GM18519 (cell line): ENCODE results near the gene DOCK4.

Source experiments
- ATAC-seq: cut with Tn5 transposase; IDR thresholded peaks from one replicate; pipeline ENCODE4 v1.9.1; 2021; ENCODE audit warnings: mild to moderate bottlenecking, moderate library complexity; ENCODE audit not compliant: unreplicated experiment, low FRiP score

DOCK4 gene

GRCh38 chr7:112088484-112089016, 117.6 kb downstream of the DOCK4 start:
- ATAC-seq = no peak

GRCh38 chr7:112086496-112087254, 119.5 kb downstream of the DOCK4 start:
- no peak for ATAC-seq

DNA sequence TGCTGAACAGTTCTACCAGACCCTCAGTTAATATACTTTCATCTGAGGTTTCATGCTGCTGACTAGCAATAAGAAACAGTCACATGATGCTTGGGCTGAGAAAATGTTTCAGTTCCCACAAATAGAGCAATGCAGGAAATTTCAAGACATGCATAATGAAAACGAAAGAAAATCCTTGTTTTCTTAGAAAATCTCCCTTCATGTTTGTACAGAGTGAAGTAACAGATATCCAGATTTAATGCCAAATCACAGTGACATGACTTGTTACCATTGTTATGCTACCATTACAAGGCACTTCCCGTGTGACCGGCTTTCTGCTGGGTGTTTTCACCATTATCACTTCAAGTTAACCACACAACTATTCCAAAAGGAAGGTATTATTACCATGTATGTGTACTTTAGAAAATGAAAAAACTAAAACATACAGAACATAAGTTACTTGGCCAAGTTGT, 121.7 kb downstream of the DOCK4 start:
- ATAC-seq = peak; percentile 47

DNA sequence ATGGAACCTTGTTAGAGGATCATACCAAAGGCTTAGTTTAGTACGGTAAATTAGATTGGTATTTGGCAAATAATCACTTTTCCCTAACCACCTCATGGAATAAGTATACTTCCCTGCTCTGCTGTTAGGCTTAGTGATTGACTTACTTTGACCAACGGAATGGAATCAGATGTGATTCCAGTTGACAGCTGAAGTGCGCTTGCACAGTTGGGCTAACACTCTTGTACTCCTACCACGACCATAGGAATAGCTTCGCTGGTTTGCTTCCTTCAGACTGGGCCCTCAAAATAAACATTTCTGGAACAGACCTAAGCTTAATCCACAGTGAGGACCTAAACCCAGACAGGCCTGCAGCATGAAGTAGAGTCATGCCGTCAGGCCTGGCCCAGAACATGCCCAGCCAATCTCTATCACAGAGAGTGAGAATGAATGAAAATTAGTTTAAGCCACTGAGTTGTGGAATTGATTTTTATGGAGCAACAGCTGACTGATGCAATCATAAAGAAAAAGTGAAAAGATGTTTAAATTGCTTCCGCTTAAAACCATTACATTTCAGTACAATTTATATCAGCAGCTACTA, 122.3 kb downstream of the DOCK4 start:
- ATAC-seq = no peak

DNA sequence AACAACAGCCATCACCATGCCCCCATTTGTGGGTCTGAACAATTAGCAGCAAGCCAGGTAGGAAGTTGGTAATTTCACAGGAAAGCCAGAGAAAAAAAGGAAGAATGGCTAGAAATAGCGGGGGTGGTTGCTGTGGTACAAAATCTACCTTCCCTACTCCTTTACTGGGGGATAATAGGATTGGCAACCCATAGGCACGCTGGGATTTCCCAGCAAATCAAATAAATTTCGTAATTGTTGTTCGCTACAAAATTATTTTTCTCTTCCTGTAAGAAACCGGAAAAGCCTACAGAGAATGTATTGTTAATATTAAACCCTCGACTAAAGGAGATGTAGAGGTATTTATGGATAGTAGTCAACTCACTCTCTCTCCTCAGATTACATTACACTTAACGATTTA, 123.9 kb downstream of the DOCK4 start:
- no peak for ATAC-seq

DNA sequence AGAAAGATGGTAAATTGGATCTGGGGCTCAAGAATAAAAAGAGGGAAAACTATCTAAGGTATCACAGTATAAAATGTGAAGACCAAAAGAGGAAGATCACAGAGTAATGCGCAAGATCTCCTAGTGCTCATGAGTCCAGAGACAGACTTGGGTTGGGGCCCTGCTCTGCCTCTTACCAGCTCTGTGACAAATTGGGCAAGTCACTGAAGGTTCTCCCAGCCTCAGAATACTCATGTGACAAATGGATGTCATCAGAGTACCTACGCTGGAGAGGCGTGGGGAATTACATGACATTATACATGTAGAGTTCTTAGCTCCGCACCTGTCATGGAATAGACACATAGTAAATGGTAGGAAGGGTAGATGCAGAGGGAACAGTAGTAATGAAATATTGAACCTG, 124.4 kb downstream of the DOCK4 start:
- ATAC-seq = no peak

GRCh38 chr7:112080978-112081377, 125.2 kb downstream of the DOCK4 start:
- ATAC-seq = peak; percentile 25

DNA sequence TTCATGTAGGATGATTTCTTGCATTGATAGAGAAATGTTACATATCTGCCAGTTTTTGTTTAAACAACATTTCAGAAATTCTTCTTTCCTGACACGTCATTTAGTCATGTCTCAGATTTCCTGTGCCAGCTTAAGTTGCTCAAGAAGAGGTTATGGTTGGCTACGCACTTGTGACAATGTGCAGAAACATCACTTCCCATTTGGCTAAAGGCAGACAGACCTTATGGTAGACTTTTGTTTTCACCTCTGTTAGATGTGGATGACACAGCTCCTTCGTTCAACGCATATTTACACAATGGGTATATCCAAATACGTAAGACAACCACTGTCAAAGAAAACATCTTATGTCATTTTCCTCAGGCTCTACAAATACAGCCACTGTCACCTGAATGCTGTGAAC, 125.8 kb downstream of the DOCK4 start:
- peak; percentile 83 for ATAC-seq

- ATAC-seq = no peak
Observed at GRCh38 chr7:112079673-112080072, 126.5 kb downstream of the DOCK4 start.

DNA sequence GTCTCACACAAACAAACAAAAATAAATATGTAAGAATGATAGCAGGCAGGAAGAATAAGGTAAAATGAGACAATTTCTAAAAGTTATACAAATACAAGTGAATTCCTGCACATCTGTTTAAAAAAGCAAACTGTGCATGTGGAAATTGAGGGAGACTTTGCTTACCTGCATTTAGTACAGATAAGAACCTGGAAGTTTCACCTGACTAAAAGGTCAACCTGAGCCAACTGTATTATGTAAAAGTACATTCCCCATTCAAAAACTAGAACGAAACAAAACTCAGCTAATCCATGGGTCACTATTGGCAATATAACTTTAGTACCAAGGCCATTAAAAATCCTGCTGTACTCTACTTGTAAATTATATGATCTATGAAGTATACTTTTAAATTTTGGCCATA, 127.1 kb downstream of the DOCK4 start:
- ATAC-seq = no peak

DNA sequence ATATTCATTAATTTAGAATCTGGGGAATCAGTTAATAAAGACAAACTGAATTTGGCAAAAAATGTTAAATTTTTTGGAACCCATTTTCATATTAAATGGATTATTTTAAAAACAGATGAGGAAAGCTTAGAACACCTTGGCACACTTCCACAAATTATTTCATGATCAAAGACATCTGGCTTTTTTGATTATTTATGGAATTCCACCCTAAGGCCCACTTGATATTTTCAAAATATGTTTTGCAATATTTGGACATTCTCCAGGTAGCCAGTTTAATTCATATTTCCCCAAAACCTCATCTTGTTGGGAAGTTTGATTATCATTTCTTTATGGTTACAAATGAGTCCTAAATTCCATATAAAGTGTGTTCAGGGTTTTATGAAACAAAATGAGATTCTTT, 129.9 kb downstream of the DOCK4 start:
- ATAC-seq = no peak

- ATAC-seq = no peak
Observed at GRCh38 chr7:112074464-112074863, 131.7 kb downstream of the DOCK4 start.

GRCh38 chr7:112073530-112073929, 132.7 kb downstream of the DOCK4 start:
- ATAC-seq = no peak

DNA sequence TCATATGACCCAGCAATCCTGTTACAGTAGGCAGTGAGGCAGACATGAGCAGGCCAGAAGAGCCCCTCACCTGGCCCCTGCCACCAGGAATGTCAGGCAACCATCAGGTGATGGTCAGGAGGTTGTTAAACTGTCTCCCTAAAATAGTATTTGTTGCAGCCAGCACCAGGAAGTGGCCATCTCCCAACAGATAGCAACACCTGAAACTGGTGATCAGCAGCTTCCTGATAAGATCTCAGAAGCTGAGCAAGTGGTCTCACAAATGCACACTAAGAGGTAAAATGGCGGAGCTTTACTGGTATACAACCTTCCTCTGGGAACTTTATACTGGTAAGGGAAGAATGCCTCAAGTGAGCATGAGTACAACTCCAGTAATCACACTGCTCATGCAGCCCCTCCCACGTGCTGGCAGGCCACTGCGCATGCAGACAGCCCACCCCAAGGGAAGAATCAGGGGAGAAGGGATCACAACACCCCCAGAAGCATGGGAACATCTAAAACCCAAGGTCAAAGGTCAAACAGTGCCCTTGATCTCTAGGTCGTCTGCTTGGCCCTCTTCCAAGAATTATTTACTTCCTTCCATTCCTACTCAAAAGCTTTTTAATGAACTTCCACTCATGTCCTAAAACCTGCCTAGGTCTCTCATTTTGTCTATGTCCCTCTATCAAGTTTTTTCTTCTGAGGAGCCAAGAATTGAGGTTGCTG, 133.5 kb downstream of the DOCK4 start:
- ATAC-seq = no peak

GRCh38 chr7:112071856-112072255, 134.3 kb downstream of the DOCK4 start:
- ATAC-seq = no peak

DNA sequence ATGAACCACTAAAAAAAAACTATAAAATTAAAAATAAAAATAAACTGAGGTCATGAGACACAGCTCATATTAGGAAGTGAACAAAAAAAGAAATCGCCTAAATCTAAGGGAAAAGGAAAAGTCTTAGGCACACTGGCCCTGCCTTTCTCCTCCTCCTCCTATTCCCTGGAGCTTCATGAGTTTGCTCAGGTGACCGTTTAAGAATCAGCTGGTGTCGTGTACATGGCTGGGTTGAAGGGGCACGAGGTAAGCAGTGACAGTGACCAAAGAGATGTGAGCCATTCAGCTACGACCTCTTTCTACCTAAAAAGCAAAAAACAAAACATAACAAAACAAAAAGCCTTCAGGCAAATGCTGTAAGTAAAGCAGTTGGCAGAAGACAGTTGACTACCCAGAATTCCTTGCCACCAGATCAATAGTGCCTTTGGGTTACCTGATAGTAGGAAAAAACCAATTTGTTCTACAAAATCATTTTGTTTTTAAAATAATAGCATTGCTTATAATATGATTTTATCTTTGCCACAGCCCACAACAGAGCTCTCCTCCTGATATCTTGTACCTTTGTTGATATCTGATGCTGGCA, 135.4 kb downstream of the DOCK4 start:
- no peak for ATAC-seq

GRCh38 chr7:112069879-112070321, 136.3 kb downstream of the DOCK4 start:
- no peak for ATAC-seq

- no peak for ATAC-seq
Observed at GRCh38 chr7:112068967-112069366, 137.2 kb downstream of the DOCK4 start.

GRCh38 chr7:112067632-112068540, 138.3 kb downstream of the DOCK4 start:
- no peak for ATAC-seq

GRCh38 chr7:112067200-112067599, 139.0 kb downstream of the DOCK4 start:
- ATAC-seq = no peak
